HCT116 (cell line): ENCODE data around the gene MOB3C. TPM values are rescaled to one million over a fixed set of nuclear protein-coding genes. Genes with fewer than 3 reads are reported as not detected.

Experiments used
- ATAC-seq: fragments of 200-7000 bp; cut with Tn5 transposase; 2 replicates; pipeline ENCODE4 v1.9.1; 2020; ENCODE audit warnings: mild to moderate bottlenecking, moderate library complexity
- BruUV-seq: library from RNA; stranded (reverse); fragments of 400-500 nt; replicated peaks from 2 replicates; lab custom pipeline; 2021; lab: Mats Ljungman, UMichigan
- CTCF ChIA-PET: fragments of 300-600 bp; sonication (Branson Sonifier 250); formaldehyde crosslinking; loops from one replicate; lab custom pipeline; 2021; ENCODE audit warnings: antibody characterized with exemption; lab: Charles Lee
- POLR2A ChIA-PET: fragments of 300-600, 350-600 bp; sonication (Branson Sonifier 250); formaldehyde crosslinking; loops from one replicate; lab custom pipeline; 2021; ENCODE audit warnings: antibody characterized with exemption; lab: Charles Lee
- RAD21 ChIA-PET, 2 experiments: fragments of 300-600 bp; sonication (Branson Sonifier 250); formaldehyde crosslinking; loops; one replicate each; lab custom pipeline; 2023; ENCODE audit warnings: low total read pairs in 2 of 2; ENCODE audit not compliant: uncharacterized antibody in 2 of 2, unreplicated experiment in 2 of 2, low non-redundant PET in 1 of 2; lab: Charles Lee
- DNase-seq: peaks from one replicate; pipeline ENCODE4 v3.0.0-alpha.2; 2010; ENCODE audit warnings: low read depth, low spot score
- H2AFZ ChIP-seq: fragments of 200-600 bp; shearing (Covaris generic), sonication (generic); 2 replicates; pipeline ENCODE4 v1.6.1; 2017; ENCODE audit warnings: low read depth, mixed run types, mixed read lengths, antibody characterized with exemption, low read length; ENCODE audit not compliant: poor library complexity, severe bottlenecking
- H3K27ac ChIP-seq: 2 replicates; pipeline ENCODE4 v1.5.1; 2012; ENCODE audit warnings: low read depth, low read length
- H3K27me3 ChIP-seq: fragments of 200-600 bp; sonication (generic); 2 replicates; pipeline ENCODE4 v1.6.1; 2016; ENCODE audit warnings: mixed run types, low read length, mixed read lengths; ENCODE audit not compliant: insufficient read depth
- H3K36me3 ChIP-seq, 2 experiments: fragments of 200-500 bp in 1 of 2; fragments of 200-600 bp in 1 of 2; sonication (Bioruptor generic) in 1 of 2; sonication (generic) in 1 of 2; 2 replicates each; pipeline versions ENCODE4 v1.5.1 to v1.6.1; 2014 to 2016; ENCODE audit warnings: low read length in 2 of 2, inconsistent platforms in 1 of 2, mixed read lengths in 1 of 2, mixed run types in 1 of 2; ENCODE audit not compliant: insufficient read depth in 2 of 2, control insufficient read depth in 1 of 2
- H3K4me1 ChIP-seq, 2 experiments: fragments of 200-600 bp in 1 of 2; sonication (generic) in 1 of 2; 2 replicates each; pipeline versions ENCODE4 v1.5.1 to v1.6.1; 2012 to 2017; ENCODE audit warnings: low read length in 2 of 2, inconsistent platforms in 1 of 2, mild to moderate bottlenecking in 1 of 2, mixed read lengths in 1 of 2, mixed run types in 1 of 2, moderate library complexity in 1 of 2; ENCODE audit not compliant: insufficient read depth in 2 of 2, control insufficient read depth in 1 of 2
- H3K4me2 ChIP-seq: fragments of 200-600 bp; sonication (generic); 2 replicates; pipeline ENCODE4 v1.6.1; 2017; ENCODE audit warnings: mixed run types, low read length, mixed read lengths
- H3K4me3 ChIP-seq, 2 experiments: fragments of 200-600 bp in 1 of 2; sonication (generic) in 1 of 2; replicated peaks in 1 of 2; 2 replicates each; pipeline ENCODE4 v1.5.1; 2011 to 2016; ENCODE audit warnings: low read length in 2 of 2, control low read depth in 1 of 2, low read depth in 1 of 2, mild to moderate bottlenecking in 1 of 2, mixed read lengths in 1 of 2, mixed run types in 1 of 2
- H3K79me2 ChIP-seq: fragments of 200-600 bp; sonication (generic); 2 replicates; pipeline ENCODE4 v1.6.1; 2017; ENCODE audit warnings: mild to moderate bottlenecking, mixed run types, low read length, moderate library complexity, mixed read lengths; ENCODE audit not compliant: insufficient read depth
- H3K9ac ChIP-seq: fragments of 200-600 bp; sonication (generic); 2 replicates; pipeline ENCODE4 v1.6.1; 2016; ENCODE audit warnings: low read length, mixed read lengths
- H3K9me2 ChIP-seq: fragments of 200-600 bp; sonication (generic), shearing (Covaris generic); 2 replicates; pipeline ENCODE4 v1.6.1; 2017; ENCODE audit warnings: mixed run types, mild to moderate bottlenecking, moderate library complexity; ENCODE audit not compliant: insufficient read depth
- H3K9me3 ChIP-seq, 2 experiments: fragments of 200-500 bp in 1 of 2; fragments of 200-600 bp in 1 of 2; sonication (Bioruptor generic) in 1 of 2; sonication (generic) in 1 of 2; 2 replicates each; pipeline ENCODE4 v1.6.1; 2014 to 2017; ENCODE audit warnings: low read length in 2 of 2, mixed read lengths in 2 of 2, inconsistent platforms in 1 of 2, low read depth in 1 of 2, mild to moderate bottlenecking in 1 of 2, mixed run types in 1 of 2, moderate library complexity in 1 of 2; ENCODE audit not compliant: control insufficient read depth in 1 of 2, insufficient read depth in 1 of 2
- H4K20me1 ChIP-seq: fragments of 200-600 bp; sonication (generic), shearing (Covaris generic); 2 replicates; pipeline ENCODE4 v1.6.1; 2017; ENCODE audit warnings: mixed run types, mild to moderate bottlenecking, moderate library complexity; ENCODE audit not compliant: insufficient read depth
- CBX3 ChIP-seq: IDR thresholded peaks from 2 replicates; pipeline ENCODE4 v1.6.1; 2012; ENCODE audit warnings: low read depth
- CEBPB ChIP-seq: IDR thresholded peaks from 2 replicates; pipeline ENCODE4 v1.6.1; 2012; ENCODE audit warnings: low read depth
- CTCF ChIP-seq, 3 experiments: fragments of 200-600 bp in 1 of 3; sonication (generic) in 1 of 3; IDR thresholded peaks in 2 of 3; conservative IDR thresholded peaks in 1 of 3; 2 replicates each; pipeline ENCODE4 v1.5.1; 2012 to 2017; ENCODE audit warnings: low read depth in 2 of 3, low read length in 2 of 3, antibody characterized with exemption in 1 of 3, borderline replicate concordance in 1 of 3, control low read depth in 1 of 3, mild to moderate bottlenecking in 1 of 3, mixed read lengths in 1 of 3, mixed run types in 1 of 3, moderate library complexity in 1 of 3; ENCODE audit not compliant: insufficient read depth in 1 of 3
- EGR1 ChIP-seq: IDR thresholded peaks from 2 replicates; pipeline ENCODE4 v1.6.1; 2012; ENCODE audit warnings: low read depth
- EZH2 ChIP-seq: fragments of 200-600 bp; sonication (generic); IDR thresholded peaks from 2 replicates; pipeline ENCODE4 v1.6.1; 2017; ENCODE audit warnings: antibody characterized with exemption, mixed run types
- EZH2phosphoT487 ChIP-seq: fragments of 200-600 bp; IDR thresholded peaks from 2 replicates; pipeline ENCODE4 v1.6.1; 2018; ENCODE audit warnings: antibody characterized with exemption, borderline replicate concordance
- MAX ChIP-seq: IDR thresholded peaks from 2 replicates; pipeline ENCODE4 v1.6.1; 2012
- REST ChIP-seq: IDR thresholded peaks from 2 replicates; pipeline ENCODE4 v1.6.1; 2012; ENCODE audit warnings: low read depth
- YY1 ChIP-seq: IDR thresholded peaks from 2 replicates; pipeline ENCODE4 v1.6.1; 2011; ENCODE audit warnings: low read length, low read depth, moderate library complexity, mild to moderate bottlenecking; ENCODE audit not compliant: insufficient replicate concordance; ENCODE audit errors: extremely low read depth
- ZNF274 ChIP-seq: fragments of 200-500 bp; sonication (Bioruptor generic); IDR thresholded peaks from 2 replicates; pipeline ENCODE4 v1.6.1; 2014; ENCODE audit warnings: mild to moderate bottlenecking, low read depth, low read length, inconsistent platforms
- intact Hi-C: fragments of 100-400 bp; cut with micrococcal nuclease; formaldehyde crosslinking; loops from 2 replicates; pipeline ENCODE4 v1.10.0; 2022
- total RNA-seq: library from RNA; stranded (reverse); gene quantifications from one replicate; pipeline ENCODE4 v1.2.1, GENCODE V29; 2021; ENCODE audit not compliant: unreplicated experiment

MOB3C gene
- total RNA-seq, 1 experiment from 2014 or later, result 5.5 TPM

- Histone ChIP-seq H3K27ac (no peak overlapping the region), H3K4me3 (no peak overlapping the region), H3K9me2 (no peaks in the 10 kb centered on the region), H3K9ac (no peak overlapping the region), H3K4me2 (no peak overlapping the region), H3K27me3 (no peaks in the 10 kb centered on the region), H3K4me1 (no peaks in the 10 kb centered on the region), H3K36me3 (peaks cover 0 to 6% of the 10 kb centered on the region in 2 experiments; a peak in 2 of 4 replicates), H3K79me2 (no peaks in the 10 kb centered on the region), H4K20me1 (no peaks in the 10 kb centered on the region), H3K9me3 (no peaks in the 10 kb centered on the region), H2AFZ (no peak overlapping the region)
- ChIA-PET POLR2A (no interaction called here), RAD21 (no interaction called here), CTCF (no interaction called here)
- intact Hi-C loops, result no loop called here
- BruUV-seq, result no TSS peak
- no peak for ATAC-seq
- no peak for TF ChIP-seq EGR1
- TF ChIP-seq REST, result no peak
- no peak for TF ChIP-seq CEBPB
- no peak for TF ChIP-seq ZNF274
- TF ChIP-seq CTCF (IDR thresholded peaks at IDR 0.05 in 2 of 3, conservative IDR thresholded peaks at IDR 0.05 in 1 of 3; ENCODE audit: borderline replicate concordance in 1 of 3, insufficient read depth in 1 of 3, low read depth in 2 of 3, low read length in 2 of 3), result no peak
- no peak for TF ChIP-seq EZH2
- TF ChIP-seq YY1, result no peak
- no peak for TF ChIP-seq EZH2phosphoT487
- no peak for TF ChIP-seq MAX
- TF ChIP-seq CBX3, result no peak
- DNase-seq, result no peak
Measured at GRCh38 chr1:46563341-46563740, 53.3 kb downstream of the MOB3C start.
